GM23338 (cell line): ENCODE data around the gene BCAP31.

Experiments used
- CREB1 ChIP-seq: fragments of 250-450 bp; sonication (Bioruptor Pico); IDR thresholded peaks from 2 replicates; pipeline ENCODE4 v1.5.0; 2020; ENCODE audit warnings: low read depth, mild to moderate bottlenecking, moderate library complexity
- EZH2 ChIP-seq: fragments of 200-600 bp; sonication (generic); IDR thresholded peaks from one replicate; pipeline ENCODE4 v1.8.0; 2017; ENCODE audit warnings: antibody characterized with exemption, mild to moderate bottlenecking, low read depth; ENCODE audit not compliant: unreplicated experiment
- EZH2phosphoT487 ChIP-seq: fragments of 200-600 bp; sonication (generic); IDR thresholded peaks from one replicate; pipeline ENCODE4 v1.8.1; 2018; ENCODE audit warnings: antibody characterized with exemption; ENCODE audit not compliant: unreplicated experiment
- POLR2AphosphoS5 ChIP-seq: IDR thresholded peaks from 2 replicates; pipeline ENCODE4 v1.6.1; 2016; ENCODE audit warnings: antibody characterized with exemption, low read depth
- TF ChIP-seq, protein P1 (sequence below), 2 experiments: fragments of 200-600 bp in 1 of 2; sonication (generic) in 1 of 2; conservative IDR thresholded peaks; 2 replicates each; pipeline versions ENCODE4 v1.5.1 to v1.6.1; 2016 to 2017; ENCODE audit warnings: antibody characterized with exemption in 2 of 2, low read depth in 2 of 2, mild to moderate bottlenecking in 2 of 2, moderate library complexity in 1 of 2

- TF ChIP-seq, protein P1, sequence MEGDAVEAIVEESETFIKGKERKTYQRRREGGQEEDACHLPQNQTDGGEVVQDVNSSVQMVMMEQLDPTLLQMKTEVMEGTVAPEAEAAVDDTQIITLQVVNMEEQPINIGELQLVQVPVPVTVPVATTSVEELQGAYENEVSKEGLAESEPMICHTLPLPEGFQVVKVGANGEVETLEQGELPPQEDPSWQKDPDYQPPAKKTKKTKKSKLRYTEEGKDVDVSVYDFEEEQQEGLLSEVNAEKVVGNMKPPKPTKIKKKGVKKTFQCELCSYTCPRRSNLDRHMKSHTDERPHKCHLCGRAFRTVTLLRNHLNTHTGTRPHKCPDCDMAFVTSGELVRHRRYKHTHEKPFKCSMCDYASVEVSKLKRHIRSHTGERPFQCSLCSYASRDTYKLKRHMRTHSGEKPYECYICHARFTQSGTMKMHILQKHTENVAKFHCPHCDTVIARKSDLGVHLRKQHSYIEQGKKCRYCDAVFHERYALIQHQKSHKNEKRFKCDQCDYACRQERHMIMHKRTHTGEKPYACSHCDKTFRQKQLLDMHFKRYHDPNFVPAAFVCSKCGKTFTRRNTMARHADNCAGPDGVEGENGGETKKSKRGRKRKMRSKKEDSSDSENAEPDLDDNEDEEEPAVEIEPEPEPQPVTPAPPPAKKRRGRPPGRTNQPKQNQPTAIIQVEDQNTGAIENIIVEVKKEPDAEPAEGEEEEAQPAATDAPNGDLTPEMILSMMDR (conservative IDR thresholded peaks at IDR 0.05; ENCODE audit: low read depth in 2 of 2), result no peak
- TF ChIP-seq EZH2, result no peak
- TF ChIP-seq POLR2AphosphoS5, result no peak
- no peak for TF ChIP-seq EZH2phosphoT487
- no peak for TF ChIP-seq CREB1 (CRISPR knock-in tag)
Observed at GRCh38 chrX:153709726-153710674, 14.2 kb downstream of the BCAP31 start.
